Skeletal muscle tissue (tissue), 5 donors: ENCODE data around the gene KIF26B. TPM values are rescaled to one million over a fixed set of nuclear protein-coding genes. Genes with fewer than 3 reads are reported as not detected.

ENCODE experiments used
- H3K27ac ChIP-seq: one replicate; pipeline ENCODE4 v1.7.0; 2013; ENCODE audit warnings: mild to moderate bottlenecking, low read depth, low read length, inconsistent platforms
- H3K27me3 ChIP-seq, 3 donors: one replicate each; pipeline ENCODE4 v1.7.0; 2013; ENCODE audit warnings: low read length in 3 of 3; ENCODE audit not compliant: control insufficient read depth in 3 of 3, insufficient read depth in 3 of 3
- H3K36me3 ChIP-seq, 3 donors: one replicate each; pipeline ENCODE4 v1.7.0; 2013; ENCODE audit warnings: low read length in 3 of 3; ENCODE audit not compliant: control insufficient read depth in 3 of 3, insufficient read depth in 3 of 3
- H3K4me1 ChIP-seq, 3 donors: one replicate each; pipeline ENCODE4 v1.7.0; 2013; ENCODE audit warnings: low read length in 3 of 3, mild to moderate bottlenecking in 3 of 3; ENCODE audit not compliant: control insufficient read depth in 3 of 3, insufficient read depth in 3 of 3
- H3K4me3 ChIP-seq, 3 donors: one replicate each; pipeline ENCODE4 v1.7.0; 2013; ENCODE audit warnings: low read length in 3 of 3
- H3K9ac ChIP-seq, 3 donors: one replicate each; pipeline ENCODE4 v1.7.0; 2013; ENCODE audit warnings: low read length in 3 of 3, mild to moderate bottlenecking in 3 of 3, moderate library complexity in 2 of 3, low read depth in 1 of 3
- H3K9me3 ChIP-seq, 3 donors: one replicate each; pipeline ENCODE4 v1.7.0; 2013; ENCODE audit warnings: low read length in 3 of 3; ENCODE audit not compliant: control insufficient read depth in 3 of 3
- small RNA-seq: library from RNA; depleted of rRNA; stranded (forward); fragments of <200 nt; gene quantifications from one replicate; pipeline ENCODE3, GENCODE V24; 2014
- total RNA-seq: library from RNA; depleted of rRNA; stranded (reverse); fragments of >200 nt; gene quantifications from one replicate; pipeline ENCODE4 v1.2.3, GENCODE V29; 2014
- donor health status: Osteomylitis.

Gene KIF26B
- total RNA-seq, 1 donor from 2014 or later: 0.52 TPM

DNA sequence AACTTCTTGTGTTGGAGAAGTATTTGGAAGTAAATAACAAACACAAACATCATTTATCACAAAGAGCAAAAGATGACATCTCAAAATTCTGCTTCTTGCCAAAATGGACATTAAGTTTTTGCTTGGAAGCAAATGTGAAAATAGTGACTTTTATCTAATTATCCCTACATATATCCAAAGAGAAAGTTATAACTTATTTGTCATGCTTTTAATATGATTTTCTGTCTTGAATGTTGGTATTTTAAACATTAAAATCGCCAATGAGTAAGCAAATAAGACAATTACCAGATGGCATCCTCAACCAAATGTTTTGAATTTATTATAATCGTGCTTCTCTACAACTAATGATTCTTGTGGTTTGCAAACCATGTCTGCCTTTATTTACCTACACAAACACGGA is 594.3 kb downstream of the KIF26B start:
- Histone ChIP-seq H3K27ac (no peak overlapping the region), H3K9ac (no peak overlapping the region), H3K27me3 (no peaks in the 10 kb centered on the region), H3K36me3 (peaks cover 0 to 9% (median 4%) of the 10 kb centered on the region in 3 donors), H3K9me3 (peaks cover 0 to 4% (median 0%) of the 10 kb centered on the region in 3 donors), H3K4me3 (no peak overlapping the region), H3K4me1 (no peaks in the 10 kb centered on the region)

DNA sequence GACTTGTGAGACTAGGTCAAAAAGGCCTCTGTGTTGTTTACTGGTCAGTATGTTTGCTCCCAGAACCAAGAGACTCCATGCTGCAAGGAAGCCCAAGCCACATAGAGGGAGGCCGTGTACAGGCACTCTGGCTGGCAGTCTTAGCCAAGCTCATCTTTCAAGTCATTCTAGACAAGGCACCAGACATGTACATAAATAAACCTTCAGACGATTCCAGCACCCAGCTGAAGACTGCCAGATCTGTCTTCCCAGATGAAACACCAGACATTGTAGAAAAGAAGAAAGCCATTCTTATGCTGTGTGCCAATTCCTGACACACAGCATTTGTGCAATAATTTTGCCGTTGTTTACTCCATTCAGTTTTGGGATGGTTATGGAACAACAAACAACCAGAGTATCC is 595.5 kb downstream of the KIF26B start:
- H3K4me1 ChIP-seq: no peaks in the 10 kb centered on the region
- no peak overlapping the region for H3K4me3 ChIP-seq
- no peaks in the 10 kb centered on the region for H3K27me3 ChIP-seq
- H3K9me3 ChIP-seq: peaks cover 0 to 8% (median 3%) of the 10 kb centered on the region in 3 donors
- H3K36me3 ChIP-seq: peaks cover 0 to 9% (median 4%) of the 10 kb centered on the region in 3 donors
- H3K9ac ChIP-seq: no peak overlapping the region
- no peak overlapping the region for H3K27ac ChIP-seq

DNA sequence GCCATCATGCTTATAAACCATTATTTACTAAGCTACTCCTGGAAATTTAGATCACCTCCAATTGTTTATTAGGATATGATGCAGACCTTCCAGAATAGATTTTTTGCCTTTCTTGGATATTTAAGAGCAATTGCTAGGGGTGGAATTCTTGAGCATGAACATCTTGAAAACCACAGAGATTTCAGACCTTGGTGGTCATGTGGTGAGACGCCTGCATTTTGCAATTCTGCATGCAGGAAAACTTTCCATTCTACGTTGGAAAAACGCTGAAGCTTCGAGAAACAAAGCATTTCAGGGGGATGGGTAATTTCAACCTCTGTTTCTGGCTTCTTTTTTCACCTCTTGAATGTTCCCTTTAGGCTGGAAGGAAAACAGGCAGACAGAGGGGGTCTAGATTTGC is 596.3 kb downstream of the KIF26B start:
- Histone ChIP-seq H3K27ac (no peak overlapping the region), H3K9ac (no peak overlapping the region), H3K9me3 (peaks cover 0 to 8% (median 3%) of the 10 kb centered on the region in 3 donors), H3K4me3 (no peak overlapping the region), H3K36me3 (peaks cover 0 to 9% (median 4%) of the 10 kb centered on the region in 3 donors), H3K27me3 (no peaks in the 10 kb centered on the region), H3K4me1 (no peaks in the 10 kb centered on the region)

DNA sequence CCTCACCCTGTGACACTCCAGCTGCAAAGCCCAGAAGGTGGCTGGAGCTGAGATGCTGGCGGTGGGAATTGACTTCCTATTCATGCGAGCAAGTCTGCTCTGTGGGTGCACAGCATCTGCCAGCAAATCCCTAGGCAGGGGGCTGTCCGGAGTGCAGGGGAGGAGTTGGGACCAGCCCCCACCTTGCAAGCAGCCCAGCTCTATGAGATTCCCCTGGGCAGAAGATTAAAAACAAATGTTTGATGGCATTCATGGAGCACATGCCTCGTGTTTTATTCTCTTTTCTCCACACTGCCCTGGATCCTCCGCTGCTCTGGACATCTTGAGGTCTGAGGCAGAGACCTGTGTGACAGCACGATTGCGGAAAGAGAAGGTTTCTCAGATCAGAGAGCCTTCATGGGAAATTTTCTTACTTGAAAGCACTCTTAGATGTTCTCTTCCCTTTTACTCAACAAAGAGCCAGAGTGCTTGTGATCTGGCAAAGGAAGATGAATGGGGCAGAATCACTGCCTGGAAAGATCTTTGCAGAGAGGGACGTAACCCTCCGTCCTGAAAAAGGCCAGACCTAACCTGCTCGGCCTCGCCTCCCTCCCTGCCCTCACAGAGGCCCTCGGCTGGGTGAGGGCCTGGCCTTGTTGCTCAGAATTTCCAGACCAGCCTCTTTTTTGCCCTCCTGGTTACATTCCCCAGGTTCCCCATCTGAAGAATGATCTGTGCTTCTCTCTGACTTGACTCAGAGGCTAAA is 597.1 kb downstream of the KIF26B start:
- Histone ChIP-seq H3K9ac (no peak overlapping the region), H3K4me3 (no peak overlapping the region), H3K9me3 (peaks cover 0 to 8% (median 3%) of the 10 kb centered on the region in 3 donors), H3K36me3 (peaks cover 0 to 9% (median 4%) of the 10 kb centered on the region in 3 donors), H3K27ac (no peak overlapping the region), H3K27me3 (no peaks in the 10 kb centered on the region), H3K4me1 (no peaks in the 10 kb centered on the region)

GRCh38 chr1:245752561-245752960 is 597.8 kb downstream of the KIF26B start:
- no peak overlapping the region for H3K9ac ChIP-seq
- peaks cover 0 to 8% (median 3%) of the 10 kb centered on the region in 3 donors for H3K9me3 ChIP-seq
- no peak overlapping the region for H3K27ac ChIP-seq
- no peak overlapping the region for H3K4me3 ChIP-seq
- H3K36me3 ChIP-seq: peaks cover 0 to 9% (median 4%) of the 10 kb centered on the region in 3 donors
- H3K4me1 ChIP-seq: no peaks in the 10 kb centered on the region
- H3K27me3 ChIP-seq: no peaks in the 10 kb centered on the region

DNA sequence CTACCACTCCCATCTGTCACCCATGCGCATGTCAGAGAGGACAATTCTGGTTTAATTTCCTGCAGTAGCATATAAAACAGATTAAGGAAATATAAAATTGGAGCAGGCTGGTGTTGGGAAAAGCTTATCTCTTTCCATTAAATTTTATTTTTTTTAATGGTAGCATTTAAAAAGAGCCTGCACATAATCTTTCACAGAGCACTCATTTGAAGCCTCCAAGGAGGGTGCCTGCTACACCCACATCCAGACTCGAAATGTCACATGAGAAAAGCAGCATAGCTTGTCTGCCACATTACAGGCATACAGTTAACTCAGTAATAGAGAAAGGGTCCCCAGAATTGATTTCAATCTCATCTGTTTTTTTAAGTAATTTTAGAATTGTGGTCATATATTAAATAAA is 599.0 kb downstream of the KIF26B start:
- Histone ChIP-seq H3K4me3 (no peak overlapping the region), H3K9ac (no peak overlapping the region), H3K9me3 (peaks cover 0 to 8% (median 3%) of the 10 kb centered on the region in 3 donors), H3K27ac (no peak overlapping the region), H3K27me3 (no peaks in the 10 kb centered on the region), H3K36me3 (peaks cover 0 to 5% (median 0%) of the 10 kb centered on the region in 3 donors), H3K4me1 (no peaks in the 10 kb centered on the region)

DNA sequence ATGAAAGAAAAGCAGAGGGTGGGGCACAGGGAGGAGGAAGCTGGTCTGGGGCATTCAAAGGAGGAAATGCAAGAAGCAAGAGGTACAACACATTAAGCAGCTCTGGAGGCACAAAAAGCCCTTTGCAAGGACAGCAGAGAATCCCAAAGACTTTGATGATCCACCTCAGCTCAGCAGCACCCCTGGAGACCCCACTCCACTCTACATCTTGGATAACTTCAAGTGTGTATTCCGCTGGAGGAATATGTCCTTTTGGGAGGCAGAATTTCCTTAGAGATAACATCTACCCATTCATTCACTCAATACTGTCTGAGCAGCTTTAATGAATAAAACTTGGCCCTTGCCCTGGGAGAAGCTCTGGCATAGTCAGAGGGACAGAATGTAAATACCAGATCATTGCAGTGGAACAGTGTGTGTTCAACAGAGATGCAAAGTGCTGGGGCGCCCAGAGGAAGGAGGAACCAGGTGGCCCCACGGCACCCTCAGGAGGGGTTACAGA is 599.7 kb downstream of the KIF26B start:
- no peaks in the 10 kb centered on the region for H3K27me3 ChIP-seq
- peaks cover 0 to 3% (median 0%) of the 10 kb centered on the region in 3 donors for H3K36me3 ChIP-seq
- no peak overlapping the region for H3K27ac ChIP-seq
- peaks cover 0 to 8% (median 3%) of the 10 kb centered on the region in 3 donors for H3K9me3 ChIP-seq
- no peaks in the 10 kb centered on the region for H3K4me1 ChIP-seq
- no peak overlapping the region for H3K4me3 ChIP-seq
- no peak overlapping the region for H3K9ac ChIP-seq

Small RNAs within 50 kb of the gene (small RNA-seq; reads per million reads assigned to genes)
- gene DNAJC19P8 (not detected), gene RNU1-132P (not detected)
